H1 (cell line): ENCODE measurements around the gene TIMP1. TPM values are rescaled to one million over a fixed set of nuclear protein-coding genes. Genes with fewer than 3 reads are reported as not detected.

Experiments used
- CHD2 ChIP-seq: IDR thresholded peaks from 2 replicates; pipeline ENCODE4 v1.6.1; 2012; ENCODE audit warnings: low read length, improper control_type of control experiment
- GTF2F1 ChIP-seq: IDR thresholded peaks from 2 replicates; pipeline ENCODE4 v1.6.1; 2012; ENCODE audit warnings: low read depth, low read length, improper control_type of control experiment, borderline replicate concordance
- POLR2AphosphoS5 ChIP-seq: IDR thresholded peaks from 2 replicates; pipeline ENCODE4 v1.6.1; 2011; ENCODE audit warnings: low read depth, low read length
- RBBP5 ChIP-seq: IDR thresholded peaks from 2 replicates; pipeline ENCODE4 v1.7.1; 2012; ENCODE audit warnings: low read depth, mild to moderate bottlenecking, inconsistent platforms, low read length, moderate library complexity, borderline replicate concordance
- SIN3A ChIP-seq, 2 experiments: IDR thresholded peaks in 1 of 2; conservative IDR thresholded peaks in 1 of 2; 2 replicates each; pipeline ENCODE4 v1.6.1; 2011 to 2012; ENCODE audit warnings: low read length in 2 of 2, improper control_type of control experiment in 1 of 2, low read depth in 1 of 2, mild to moderate bottlenecking in 1 of 2
- TAF7 ChIP-seq: optimal IDR thresholded peaks from 2 replicates; pipeline ENCODE3; 2011; ENCODE audit warnings: low read depth, mild to moderate bottlenecking, inconsistent platforms, low read length, moderate library complexity, borderline replicate concordance
- polyA plus RNA-seq, 7 experiments: library from polyadenylated mRNA; depleted of rRNA in 3 of 7; stranded (reverse) in 5 of 7; unstranded in 2 of 7; fragments of >200 nt in 5 of 7; fragments of 200-250 nt in 2 of 7; gene quantifications; 1 replicate in 5 of 7; 2 replicates in 1 of 7; 4 replicates in 1 of 7; pipeline versions ENCODE4 v1.2.1 to v1.2.3, GENCODE V29; 2011 to 2013; ENCODE audit warnings: missing spikeins in 2 of 7, mixed read lengths in 2 of 7
- total RNA-seq: library from RNA; stranded (reverse); fragmentation: NEBNext Ultra II Directional; extraction: Animal tissue kit (Norgen Biotek cat#: 25700); gene quantifications from 2 replicates; pipeline ENCODE4 v1.2.1, GENCODE V29; 2021
- TF ChIP-seq, protein P1 (sequence below): IDR thresholded peaks from 2 replicates; pipeline ENCODE4 v1.6.1; 2012; ENCODE audit warnings: inconsistent platforms

Gene TIMP1
- total and polyA plus RNA-seq, 2 of the 8 experiments (the other 6 are each of a cell fraction or from before 2014, with no cell fraction given): 58.6 to 142 TPM

DNA sequence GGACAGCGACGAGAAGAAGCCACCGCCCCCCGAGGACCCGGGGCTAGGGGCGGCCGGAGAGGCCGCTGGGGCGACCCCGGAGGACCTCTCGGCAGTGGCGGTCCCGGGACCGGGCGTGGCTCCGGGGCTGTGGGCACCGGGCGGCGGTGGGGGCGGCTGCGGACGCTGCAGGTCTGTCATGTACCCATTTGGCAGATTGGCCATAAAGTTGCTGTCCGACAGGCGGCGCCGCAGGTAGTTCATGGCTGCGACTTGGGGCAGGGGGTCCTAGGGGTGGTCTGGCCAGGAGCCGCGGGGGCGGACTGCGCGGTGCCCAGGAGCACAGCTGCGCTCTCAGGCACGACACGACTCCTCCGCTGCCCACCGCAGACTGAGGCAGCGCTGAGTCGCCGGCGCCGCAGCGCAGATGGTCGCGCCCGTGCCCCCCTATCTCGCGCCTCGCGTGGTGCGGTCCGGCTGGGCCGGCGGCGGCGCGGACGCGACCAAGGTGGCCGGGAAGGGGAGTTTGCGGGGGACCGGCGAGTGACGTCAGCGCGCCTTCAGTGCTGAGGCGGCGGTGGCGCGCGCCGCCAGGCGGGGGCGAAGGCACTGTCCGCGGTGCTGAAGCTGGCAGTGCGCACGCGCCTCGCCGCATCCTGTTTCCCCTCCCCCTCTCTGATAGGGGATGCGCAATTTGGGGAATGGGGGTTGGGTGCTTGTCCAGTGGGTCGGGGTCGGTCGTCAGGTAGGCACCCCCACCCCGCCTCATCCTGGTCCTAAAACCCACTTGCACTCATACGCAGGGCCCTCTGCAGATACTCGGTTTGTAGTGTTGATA lies 37.5 kb downstream of the TIMP1 start, which contains the start of gene SYN1 (continued):
- TF ChIP-seq CHD2: peak; percentile 28; the same call in 1 of the 2 replicates
- peak; percentile 50 to 92; a peak in 2 of 4 replicates for TF ChIP-seq SIN3A (conservative IDR thresholded peaks at IDR 0.05 in 1 of 2, IDR thresholded peaks at IDR 0.05 in 1 of 2; ENCODE audit: low read depth in 1 of 2, low read length in 2 of 2)
- TF ChIP-seq RBBP5: no peak
- no peak for TF ChIP-seq GTF2F1
- peak; percentile 79 for TF ChIP-seq POLR2AphosphoS5
- TF ChIP-seq, protein P1, sequence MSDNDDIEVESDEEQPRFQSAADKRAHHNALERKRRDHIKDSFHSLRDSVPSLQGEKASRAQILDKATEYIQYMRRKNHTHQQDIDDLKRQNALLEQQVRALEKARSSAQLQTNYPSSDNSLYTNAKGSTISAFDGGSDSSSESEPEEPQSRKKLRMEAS: peak; percentile 70
- peak; percentile 73 for TF ChIP-seq TAF7
